Measurements from ENCODE around the gene CCDC39.
A peak's percentile ranks its signal among the peaks of the same experiment; 100 is the strongest.

DNA sequence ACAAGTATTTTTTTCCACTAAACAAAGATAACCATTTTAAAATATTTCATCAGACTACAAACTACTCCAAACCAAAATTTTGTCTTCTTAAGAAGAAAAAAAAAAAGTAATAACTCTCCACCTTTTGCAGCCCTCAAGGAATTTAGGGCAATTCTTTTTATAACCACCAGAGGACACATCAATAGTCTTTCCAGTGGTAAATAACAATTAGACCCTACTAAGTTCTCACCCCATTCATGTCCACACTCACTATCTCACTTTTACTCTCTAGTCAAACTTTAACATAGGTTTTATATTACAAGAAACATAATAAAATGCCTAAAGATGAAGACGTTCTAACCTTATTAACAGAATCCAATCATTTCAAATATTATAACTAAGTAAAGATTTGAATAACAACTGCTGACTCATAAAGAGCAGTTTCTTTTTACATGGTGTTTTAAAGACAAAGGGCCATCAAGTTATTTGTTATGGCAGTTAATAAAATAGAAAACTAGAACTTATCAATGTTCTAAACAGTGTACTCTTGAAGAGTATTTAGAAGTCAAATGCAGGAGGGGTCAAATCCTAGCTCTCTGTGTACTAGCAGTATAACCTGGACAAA, 33.0 kb downstream of the CCDC39 start:
- TF ChIP-seq JUN (IDR thresholded peaks at IDR 0.05; ENCODE audit: low read depth, low read length) (no peak), BCL11A (IDR thresholded peaks at IDR 0.05; ENCODE audit: low read depth in 2 of 2, low read length in 2 of 2) (no peak), EP300 (IDR thresholded peaks at IDR 0.05; ENCODE audit: borderline replicate concordance in 1 of 2, low read depth in 2 of 2, low read length in 2 of 2) (no peak), TAF1 (IDR thresholded peaks at IDR 0.05; ENCODE audit: low read depth, low read length) (no peak), CTCF (IDR thresholded peaks at IDR 0.05; ENCODE audit: control extremely low read depth in 1 of 3, insufficient read depth in 1 of 3, low read depth in 1 of 3, low read length in 3 of 3) (peak in 2 of 3 experiments; percentile 18 to 36; a peak in 2 of 4 replicates), ZNF274 (IDR thresholded peaks at IDR 0.05; ENCODE audit: borderline replicate concordance, extremely low read depth, low read length) (no peak), GABPA (IDR thresholded peaks at IDR 0.05; ENCODE audit: borderline replicate concordance, insufficient read depth, low read length) (no peak), POLR2A (IDR thresholded peaks at IDR 0.05; ENCODE audit: control extremely low read depth in 1 of 2, low read depth in 2 of 2, low read length in 2 of 2) (no peak), SUZ12 (IDR thresholded peaks at IDR 0.05; ENCODE audit: low read length) (no peak)
- TF ChIP-seq, protein P1, sequence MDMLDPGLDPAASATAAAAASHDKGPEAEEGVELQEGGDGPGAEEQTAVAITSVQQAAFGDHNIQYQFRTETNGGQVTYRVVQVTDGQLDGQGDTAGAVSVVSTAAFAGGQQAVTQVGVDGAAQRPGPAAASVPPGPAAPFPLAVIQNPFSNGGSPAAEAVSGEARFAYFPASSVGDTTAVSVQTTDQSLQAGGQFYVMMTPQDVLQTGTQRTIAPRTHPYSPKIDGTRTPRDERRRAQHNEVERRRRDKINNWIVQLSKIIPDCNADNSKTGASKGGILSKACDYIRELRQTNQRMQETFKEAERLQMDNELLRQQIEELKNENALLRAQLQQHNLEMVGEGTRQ (IDR thresholded peaks at IDR 0.05; ENCODE audit: low read length) = no peak
